ENCODE measurements around the gene BCL6. TPM values are rescaled to one million over a fixed set of nuclear protein-coding genes. Genes with fewer than 3 reads are reported as not detected.
A peak's percentile ranks its signal among the peaks of the same experiment; 100 is the strongest.

The BCL6 gene
- total RNA-seq, 1 donor from 2014 or later = 97.9 TPM

DNA sequence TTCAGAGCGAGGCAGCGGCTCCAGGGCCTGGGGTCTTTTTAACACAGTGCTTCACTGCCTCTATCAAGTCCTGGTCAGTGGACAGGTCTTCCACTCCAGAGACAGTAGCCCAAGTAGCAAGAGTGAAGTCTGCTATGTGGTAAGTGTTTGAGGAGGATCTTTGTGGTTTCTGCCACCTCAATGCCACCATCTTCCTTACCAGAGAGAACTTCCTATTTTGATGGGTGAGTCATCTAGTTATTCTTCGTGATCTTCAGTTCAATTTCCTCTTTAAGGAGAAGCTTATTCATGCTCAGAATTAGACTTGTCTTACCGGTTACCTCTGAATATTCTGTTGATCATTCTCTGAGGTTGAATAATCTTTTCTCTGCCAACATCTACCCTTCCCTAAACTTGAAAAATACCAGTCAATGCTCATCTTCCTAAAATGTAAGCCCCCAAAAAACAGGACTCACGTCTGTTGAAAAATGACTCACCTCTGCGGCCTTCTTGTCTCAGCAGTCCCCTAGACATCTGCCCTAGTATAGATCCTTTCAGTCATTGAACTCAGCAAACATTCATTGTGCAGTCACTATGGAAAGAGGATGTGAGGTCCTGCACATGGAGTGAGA lies 32.2 kb upstream of the BCL6 start:
- Histone ChIP-seq H3K4me3 (no peak overlapping the region), H3K27ac (no peak overlapping the region), H3K4me1 (peaks cover 0 to 3% of the 10 kb centered on the region in 2 donors), H3K36me3 (no peaks in the 10 kb centered on the region), H3K9me3 (no peaks in the 10 kb centered on the region), H3K27me3 (no peaks in the 10 kb centered on the region)
- DNase-seq (ENCODE audit: low spot score in 2 of 2) = no peak
- TF ChIP-seq, protein P1, sequence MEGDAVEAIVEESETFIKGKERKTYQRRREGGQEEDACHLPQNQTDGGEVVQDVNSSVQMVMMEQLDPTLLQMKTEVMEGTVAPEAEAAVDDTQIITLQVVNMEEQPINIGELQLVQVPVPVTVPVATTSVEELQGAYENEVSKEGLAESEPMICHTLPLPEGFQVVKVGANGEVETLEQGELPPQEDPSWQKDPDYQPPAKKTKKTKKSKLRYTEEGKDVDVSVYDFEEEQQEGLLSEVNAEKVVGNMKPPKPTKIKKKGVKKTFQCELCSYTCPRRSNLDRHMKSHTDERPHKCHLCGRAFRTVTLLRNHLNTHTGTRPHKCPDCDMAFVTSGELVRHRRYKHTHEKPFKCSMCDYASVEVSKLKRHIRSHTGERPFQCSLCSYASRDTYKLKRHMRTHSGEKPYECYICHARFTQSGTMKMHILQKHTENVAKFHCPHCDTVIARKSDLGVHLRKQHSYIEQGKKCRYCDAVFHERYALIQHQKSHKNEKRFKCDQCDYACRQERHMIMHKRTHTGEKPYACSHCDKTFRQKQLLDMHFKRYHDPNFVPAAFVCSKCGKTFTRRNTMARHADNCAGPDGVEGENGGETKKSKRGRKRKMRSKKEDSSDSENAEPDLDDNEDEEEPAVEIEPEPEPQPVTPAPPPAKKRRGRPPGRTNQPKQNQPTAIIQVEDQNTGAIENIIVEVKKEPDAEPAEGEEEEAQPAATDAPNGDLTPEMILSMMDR (IDR thresholded peaks at IDR 0.05) = no peak
- intact Hi-C loops (cut with DNase I) = no loop called here

DNA sequence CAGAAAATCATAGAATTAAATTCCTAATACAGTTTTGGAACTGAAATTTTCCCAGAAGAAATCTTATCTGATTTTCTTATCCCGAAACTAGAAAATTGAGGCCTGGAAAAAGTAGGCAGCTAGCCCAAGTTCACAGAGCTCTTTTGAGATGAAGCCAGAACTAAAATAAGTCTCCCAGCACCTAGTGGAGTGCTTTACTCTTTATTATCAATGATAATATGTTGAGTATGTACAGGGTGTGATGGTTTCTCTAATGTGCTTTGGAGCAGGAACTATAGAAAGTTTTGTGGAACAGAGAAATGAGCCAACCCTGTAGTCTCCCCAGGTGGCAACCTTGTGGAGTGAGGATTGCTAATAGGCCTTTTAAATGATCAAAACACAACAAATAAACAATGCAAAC lies 30.3 kb upstream of the BCL6 start:
- intact Hi-C loops (cut with DNase I) = no loop called here
- DNase-seq (ENCODE audit: low spot score in 2 of 2) = no peak
- TF ChIP-seq, protein P1 (IDR thresholded peaks at IDR 0.05) = no peak
- H3K4me1 ChIP-seq = peaks cover 0 to 3% of the 10 kb centered on the region in 2 donors
- no peaks in the 10 kb centered on the region for H3K27me3 ChIP-seq
- no peak overlapping the region for H3K4me3 ChIP-seq
- H3K9me3 ChIP-seq = no peaks in the 10 kb centered on the region
- H3K27ac ChIP-seq = no peak overlapping the region
- no peaks in the 10 kb centered on the region for H3K36me3 ChIP-seq

DNA sequence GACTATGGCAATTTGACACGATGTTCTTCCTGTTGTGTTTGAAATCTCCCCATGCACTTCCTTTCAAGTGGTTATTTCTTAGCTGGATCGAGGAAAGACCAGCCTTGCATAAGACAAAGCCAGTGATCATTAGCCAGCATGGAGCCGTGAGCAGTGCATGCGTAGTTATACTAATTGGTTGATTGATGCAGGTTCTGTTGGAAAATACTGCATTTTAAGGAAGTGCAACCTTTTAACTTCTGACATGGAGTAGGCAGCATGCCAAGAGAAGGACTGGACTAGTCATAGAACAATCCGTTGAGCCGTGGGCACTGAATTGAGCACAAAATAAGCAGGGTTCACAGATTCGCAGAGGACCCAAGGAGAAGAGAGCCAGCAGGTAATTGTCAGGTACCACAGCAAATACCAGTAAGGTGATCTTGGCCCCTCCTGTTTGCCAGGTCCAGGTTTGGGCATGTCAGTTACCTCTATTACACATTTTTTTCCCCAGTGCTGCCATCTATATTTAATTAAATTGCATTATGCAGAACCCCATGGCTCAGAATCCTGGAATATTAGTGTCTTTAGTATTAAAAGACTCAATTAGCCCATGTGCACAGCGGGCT lies 29.0 kb upstream of the BCL6 start:
- no peaks in the 10 kb centered on the region for H3K36me3 ChIP-seq
- no peaks in the 10 kb centered on the region for H3K9me3 ChIP-seq
- peaks cover 0 to 3% of the 10 kb centered on the region in 2 donors for H3K4me1 ChIP-seq
- intact Hi-C loops (cut with DNase I) = no loop called here
- no peaks in the 10 kb centered on the region for H3K27me3 ChIP-seq
- H3K4me3 ChIP-seq = no peak overlapping the region
- DNase-seq (ENCODE audit: low spot score in 2 of 2) = peak in 1 of 2 donors; percentile 69
- TF ChIP-seq, protein P1 (IDR thresholded peaks at IDR 0.05) = no peak
- no peak overlapping the region for H3K27ac ChIP-seq

DNA sequence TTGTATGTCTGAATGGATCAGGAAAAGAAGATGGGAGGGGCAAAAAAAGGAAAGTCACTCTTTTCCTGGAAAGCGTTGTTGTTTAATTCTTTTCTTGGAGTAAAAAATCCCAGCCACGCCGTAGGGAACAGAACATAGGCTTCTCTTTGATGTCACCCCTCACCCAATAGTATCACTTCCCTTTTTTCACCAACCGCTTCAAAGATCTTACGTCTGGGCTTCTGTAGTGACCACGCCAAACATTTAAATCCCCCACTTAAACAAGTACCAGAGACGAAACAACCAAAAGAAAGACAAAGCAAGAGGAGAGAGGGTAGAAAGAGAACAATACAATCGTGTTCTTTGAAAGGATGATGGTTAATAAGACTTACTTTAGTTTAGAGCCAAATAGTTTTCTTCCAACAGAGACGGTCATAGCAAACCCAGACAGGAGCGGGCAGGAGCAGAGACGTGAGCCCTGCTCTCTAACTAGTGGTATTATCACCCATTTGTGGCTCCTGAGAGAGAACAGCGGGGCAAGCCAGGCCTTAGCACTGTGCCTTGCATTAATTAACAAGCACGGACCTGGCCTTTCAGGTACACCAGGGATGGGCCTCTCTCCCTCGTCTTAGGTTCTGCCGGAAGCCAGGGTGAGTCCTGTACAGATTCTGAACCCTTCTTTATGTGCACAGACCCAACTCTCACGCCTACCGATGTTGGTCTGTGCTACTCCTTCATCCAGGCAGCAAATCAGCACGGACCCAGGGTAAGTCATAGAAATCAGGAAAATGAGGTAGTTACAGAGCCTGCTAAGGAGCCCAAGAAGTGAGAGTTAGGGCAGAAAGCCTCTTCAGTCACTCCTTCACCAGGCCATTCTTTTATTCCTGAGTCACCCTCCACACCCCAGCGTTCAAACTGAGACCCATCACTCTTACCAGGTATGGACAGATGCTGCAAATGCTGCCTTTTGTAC lies 28.2 kb upstream of the BCL6 start:
- TF ChIP-seq, protein P1 (IDR thresholded peaks at IDR 0.05) = no peak
- Histone ChIP-seq H3K4me1 (peaks cover 0 to 3% of the 10 kb centered on the region in 2 donors), H3K9me3 (no peaks in the 10 kb centered on the region), H3K27ac (no peak overlapping the region), H3K36me3 (no peaks in the 10 kb centered on the region), H3K4me3 (no peak overlapping the region), H3K27me3 (no peaks in the 10 kb centered on the region)
- intact Hi-C loops (cut with DNase I) = no loop called here
- no peak for DNase-seq (ENCODE audit: low spot score in 2 of 2)

DNA sequence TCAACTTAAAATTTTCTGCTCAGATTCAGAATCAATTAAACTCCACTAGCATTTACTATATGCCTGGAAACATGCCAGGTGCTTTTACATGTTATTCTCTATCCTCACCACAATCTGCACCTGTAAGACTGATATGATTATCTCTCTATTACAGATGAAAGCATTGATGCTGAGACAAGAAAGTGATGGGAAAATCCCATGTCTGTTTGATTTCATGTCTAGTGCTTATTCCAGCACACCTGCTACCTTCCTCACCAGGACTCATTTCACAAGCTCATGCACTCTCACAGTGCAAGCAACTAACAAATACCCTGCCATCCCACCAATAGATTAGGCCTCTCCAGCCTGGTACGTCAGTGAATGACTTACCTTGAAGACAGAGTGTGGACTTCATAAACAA lies 25.0 kb upstream of the BCL6 start:
- Histone ChIP-seq H3K4me1 (no peaks in the 10 kb centered on the region), H3K27me3 (no peaks in the 10 kb centered on the region), H3K36me3 (no peaks in the 10 kb centered on the region), H3K9me3 (no peaks in the 10 kb centered on the region), H3K27ac (no peak overlapping the region), H3K4me3 (no peak overlapping the region)
- DNase-seq (ENCODE audit: low spot score in 2 of 2) = no peak
- intact Hi-C loops (cut with DNase I) = no loop called here
- TF ChIP-seq, protein P1 (IDR thresholded peaks at IDR 0.05) = no peak

All from ascending aorta (tissue), 2 donors.